ENCODE data around the gene OXT. TPM values are rescaled to one million over a fixed set of nuclear protein-coding genes. Genes with fewer than 3 reads are reported as not detected.
"Not testable (repeated sequence)": the region's sequence is repeated elsewhere in the genome, so short reads cannot be mapped to it uniquely, and the experiment has no call there.

OXT gene
- total RNA-seq, 1 experiment from 2014 or later = not detected

GRCh38 chr20:3021777-3022176 is 49.6 kb upstream of the OXT start:
- Mint-ChIP-seq H3K36me3 (ENCODE audit: insufficient read depth in 1 of 3, low read depth in 3 of 3) (peaks cover 35 to 86% (median 78%) of the 10 kb centered on the region in 3 experiments), H3K27me3 (ENCODE audit: low read depth) (no peaks in the 10 kb centered on the region), H3K4me3 (no peak overlapping the region), H3K9me3 (peaks cover 6 to 12% of the 10 kb centered on the region in 2 experiments), H3K4me1 (no peaks in the 10 kb centered on the region), H3K27ac (no peak overlapping the region)
- Histone ChIP-seq H2AFZ (ENCODE audit: low read length) (no peak overlapping the region), H3K4ac (ENCODE audit: low read depth, low read length) (no peak overlapping the region), H3K23ac (ENCODE audit: insufficient read length, low read depth, low read length) (no peak overlapping the region), H3K27ac (ENCODE audit: insufficient read length, low read depth, low read length) (no peak overlapping the region), H2BK20ac (ENCODE audit: low read depth, low read length, poor library complexity, severe bottlenecking) (no peak overlapping the region), H3K14ac (ENCODE audit: insufficient read depth, low read length) (no peak overlapping the region), H3K9ac (ENCODE audit: extremely low read depth, insufficient read length, low read length) (no peak overlapping the region), H3K79me1 (ENCODE audit: insufficient read depth, low read depth, low read length, poor library complexity, severe bottlenecking) (no peaks in the 10 kb centered on the region), H2BK15ac (ENCODE audit: low read depth, low read length) (no peak overlapping the region), H3K23me2 (ENCODE audit: insufficient read length, low read depth, low read length, poor library complexity, severe bottlenecking) (no peaks in the 10 kb centered on the region), H3K56ac (ENCODE audit: insufficient read length, low read depth, low read length) (no peak overlapping the region), H4K20me1 (ENCODE audit: control insufficient read depth, insufficient read depth, insufficient read length) (no peaks in the 10 kb centered on the region), H3K18ac (ENCODE audit: insufficient read length, low read depth, low read length) (no peak overlapping the region), H2BK120ac (ENCODE audit: low read depth, low read length, poor library complexity, severe bottlenecking) (no peak overlapping the region), H4K8ac (replicated peaks; ENCODE audit: insufficient read length, low read depth, low read length) (no peak overlapping the region), H2BK12ac (ENCODE audit: insufficient read length, low read depth, low read length) (no peak overlapping the region), H4K5ac (ENCODE audit: insufficient read length, low read depth, low read length) (no peak overlapping the region), H3K27me3 (ENCODE audit: insufficient read depth, low read length) (no peaks in the 10 kb centered on the region; the same call in 1 of the 2 replicates), H4K91ac (ENCODE audit: insufficient read length, low read depth, low read length) (no peak overlapping the region), H3K4me2 (ENCODE audit: insufficient read depth, insufficient read length, low read length) (no peak overlapping the region), H3K79me2 (ENCODE audit: insufficient read depth, low read length) (no peaks in the 10 kb centered on the region), H3K4me1 (ENCODE audit: insufficient read depth, low read length) (no peaks in the 10 kb centered on the region), H2AK5ac (ENCODE audit: insufficient read length, low read length) (no peak overlapping the region), H2BK5ac (ENCODE audit: insufficient read length, low read length) (no peak overlapping the region), H3K9me3 (ENCODE audit: control insufficient read depth, low read depth, low read length) (peaks cover 7% of the 10 kb centered on the region), H3T11ph (ENCODE audit: low read length) (no peak overlapping the region)
- WGBS (ENCODE audit: extremely low coverage, insufficient read length, low lambda C conversion rate) = no CpG with 5 or more reads among the region's 5 CpGs
- DNase-seq = no peak
- TF ChIP-seq, protein P1, sequence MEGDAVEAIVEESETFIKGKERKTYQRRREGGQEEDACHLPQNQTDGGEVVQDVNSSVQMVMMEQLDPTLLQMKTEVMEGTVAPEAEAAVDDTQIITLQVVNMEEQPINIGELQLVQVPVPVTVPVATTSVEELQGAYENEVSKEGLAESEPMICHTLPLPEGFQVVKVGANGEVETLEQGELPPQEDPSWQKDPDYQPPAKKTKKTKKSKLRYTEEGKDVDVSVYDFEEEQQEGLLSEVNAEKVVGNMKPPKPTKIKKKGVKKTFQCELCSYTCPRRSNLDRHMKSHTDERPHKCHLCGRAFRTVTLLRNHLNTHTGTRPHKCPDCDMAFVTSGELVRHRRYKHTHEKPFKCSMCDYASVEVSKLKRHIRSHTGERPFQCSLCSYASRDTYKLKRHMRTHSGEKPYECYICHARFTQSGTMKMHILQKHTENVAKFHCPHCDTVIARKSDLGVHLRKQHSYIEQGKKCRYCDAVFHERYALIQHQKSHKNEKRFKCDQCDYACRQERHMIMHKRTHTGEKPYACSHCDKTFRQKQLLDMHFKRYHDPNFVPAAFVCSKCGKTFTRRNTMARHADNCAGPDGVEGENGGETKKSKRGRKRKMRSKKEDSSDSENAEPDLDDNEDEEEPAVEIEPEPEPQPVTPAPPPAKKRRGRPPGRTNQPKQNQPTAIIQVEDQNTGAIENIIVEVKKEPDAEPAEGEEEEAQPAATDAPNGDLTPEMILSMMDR (conservative IDR thresholded peaks at IDR 0.05) = no peak

DNA sequence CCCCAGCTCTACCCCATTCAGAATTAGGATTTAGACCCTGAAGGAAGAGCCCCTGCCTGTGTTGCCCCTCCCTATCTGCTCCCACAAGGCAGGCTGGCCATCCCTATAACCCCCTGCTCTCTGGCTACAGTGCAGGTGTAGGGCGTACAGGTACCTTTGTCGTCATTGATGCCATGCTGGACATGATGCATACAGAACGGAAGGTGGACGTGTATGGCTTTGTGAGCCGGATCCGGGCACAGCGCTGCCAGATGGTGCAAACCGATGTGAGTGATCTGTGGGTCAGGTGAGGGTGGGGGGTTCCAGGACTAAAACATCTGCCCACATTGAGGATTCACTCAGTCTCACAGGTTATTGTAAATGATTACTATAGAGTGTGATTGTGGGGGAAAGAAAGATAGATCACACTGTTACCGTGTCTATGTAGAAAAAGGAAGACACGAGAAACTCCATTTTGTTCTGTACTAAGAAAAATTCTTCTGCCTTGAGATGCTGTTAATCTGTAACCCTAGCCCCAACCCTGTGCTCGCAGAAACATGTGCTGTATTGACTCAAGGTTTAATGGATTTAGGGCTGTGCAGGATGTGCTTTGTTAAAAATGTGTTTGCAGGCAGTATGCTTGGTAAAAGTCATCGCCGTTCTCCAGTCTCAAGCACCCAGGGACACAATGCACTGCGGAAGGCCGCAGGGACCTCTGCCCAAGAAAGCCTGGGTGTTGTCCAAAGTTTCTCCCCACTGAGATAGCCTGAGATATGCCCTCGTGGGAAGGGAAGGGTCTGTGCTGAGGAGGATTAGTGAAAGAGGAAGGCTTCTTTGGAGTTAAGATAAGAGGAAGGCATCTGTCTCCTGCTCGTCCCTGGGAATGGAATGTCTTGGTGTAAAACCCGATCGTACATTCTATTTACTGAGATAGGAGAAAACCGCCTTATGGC is 48.6 kb upstream of the OXT start:
- H3K18ac ChIP-seq (ENCODE audit: insufficient read length, low read depth, low read length); H3K9me3 Mint-ChIP-seq; H2BK20ac ChIP-seq (ENCODE audit: low read depth, low read length, poor library complexity, severe bottlenecking); H3K4me3 Mint-ChIP-seq; H3K27me3 ChIP-seq (ENCODE audit: insufficient read depth, low read length); DNase-seq; H3K79me1 ChIP-seq (ENCODE audit: insufficient read depth, low read depth, low read length, poor library complexity, severe bottlenecking); H2BK5ac ChIP-seq (ENCODE audit: insufficient read length, low read length); H3K79me2 ChIP-seq (ENCODE audit: insufficient read depth, low read length); H3K27ac ChIP-seq (ENCODE audit: insufficient read length, low read depth, low read length); H2BK120ac ChIP-seq (ENCODE audit: low read depth, low read length, poor library complexity, severe bottlenecking); H3K23me2 ChIP-seq (ENCODE audit: insufficient read length, low read depth, low read length, poor library complexity, severe bottlenecking); H2AK5ac ChIP-seq (ENCODE audit: insufficient read length, low read length); H2BK12ac ChIP-seq (ENCODE audit: insufficient read length, low read depth, low read length); H2AFZ ChIP-seq (ENCODE audit: low read length); H3K56ac ChIP-seq (ENCODE audit: insufficient read length, low read depth, low read length); H3K9me3 ChIP-seq (ENCODE audit: control insufficient read depth, low read depth, low read length); H3K4me1 Mint-ChIP-seq; H3K4me2 ChIP-seq (ENCODE audit: insufficient read depth, insufficient read length, low read length); H4K5ac ChIP-seq (ENCODE audit: insufficient read length, low read depth, low read length); H3K14ac ChIP-seq (ENCODE audit: insufficient read depth, low read length); H2BK15ac ChIP-seq (ENCODE audit: low read depth, low read length); H3K27me3 Mint-ChIP-seq (ENCODE audit: low read depth); H3T11ph ChIP-seq (ENCODE audit: low read length); H4K91ac ChIP-seq (ENCODE audit: insufficient read length, low read depth, low read length); H4K8ac ChIP-seq (replicated peaks; ENCODE audit: insufficient read length, low read depth, low read length); H3K9ac ChIP-seq (ENCODE audit: extremely low read depth, insufficient read length, low read length); H3K23ac ChIP-seq (ENCODE audit: insufficient read length, low read depth, low read length); H3K27ac Mint-ChIP-seq; H3K4me1 ChIP-seq (ENCODE audit: insufficient read depth, low read length); H3K4ac ChIP-seq (ENCODE audit: low read depth, low read length); H4K20me1 ChIP-seq (ENCODE audit: control insufficient read depth, insufficient read depth, insufficient read length): not testable (repeated sequence)
- H3K36me3 Mint-ChIP-seq (ENCODE audit: insufficient read depth in 1 of 3, low read depth in 3 of 3) = peaks cover 32 to 86% (median 78%) of the 10 kb centered on the region in 3 experiments
- no CpG with 5 or more reads among the region's 20 CpGs for WGBS (ENCODE audit: extremely low coverage, insufficient read length, low lambda C conversion rate)
